NCI-H146 treated with DMSO at 0.1 percent for 48 hours (cell line): ENCODE results near the gene SLIT2.

Experiments
- DNase-seq: peaks from one replicate; lab custom pipeline; 2025; ENCODE audit not compliant: unreplicated experiment; lab: John Stamatoyannopoulos, UW

SLIT2 gene

DNA sequence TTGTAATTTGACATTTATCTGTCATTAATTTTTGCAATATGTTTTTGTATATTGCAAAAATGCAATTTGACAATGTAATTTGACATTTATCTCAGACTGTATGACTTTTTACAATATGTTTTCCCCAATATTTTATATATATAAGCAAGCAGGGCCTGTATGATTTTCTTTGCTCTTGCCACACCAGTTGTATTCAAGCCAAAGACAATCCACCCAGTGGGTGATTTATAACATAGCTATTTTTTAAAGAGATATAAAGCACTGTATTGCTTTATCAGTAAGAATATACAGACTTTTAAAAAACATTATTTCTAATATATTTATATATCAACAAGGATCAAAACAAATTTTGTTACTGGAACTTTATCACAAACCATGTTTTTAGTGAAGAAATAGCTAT is 47.3 kb downstream of the SLIT2 start:
- DNase-seq = no peak

- DNase-seq = no peak
Measured at GRCh38 chr4:20299515-20299914, 47.8 kb downstream of the SLIT2 start.

GRCh38 chr4:20301161-20301560 is 49.5 kb downstream of the SLIT2 start:
- no peak for DNase-seq
